NCI-H1105 treated with DMSO at 0.1 percent for 48 hours (cell line): ENCODE measurements around the gene STARD13.
A peak's percentile ranks its signal among the peaks of the same experiment; 100 is the strongest.

Experiments used
- DNase-seq: peaks from one replicate; lab custom pipeline; 2025; lab: John Stamatoyannopoulos, UW

STARD13 gene

GRCh38 chr13:33276570-33276969 is 9.0 kb downstream of the STARD13 start:
- DNase-seq: no peak

- DNase-seq: no peak
These were observed 9.6 kb downstream of the STARD13 start for GRCh38 chr13:33275916-33276315.

- DNase-seq: no peak
These were observed 11.3 kb downstream of the STARD13 start for GRCh38 chr13:33274264-33274663.

- no peak for DNase-seq
These were observed 12.9 kb downstream of the STARD13 start for GRCh38 chr13:33272531-33273124.

- no peak for DNase-seq
These were observed 13.8 kb downstream of the STARD13 start for GRCh38 chr13:33271759-33272158.

- no peak for DNase-seq
These were observed 14.5 kb downstream of the STARD13 start for GRCh38 chr13:33270895-33271538.

GRCh38 chr13:33265607-33266006 is 19.9 kb downstream of the STARD13 start:
- no peak for DNase-seq

GRCh38 chr13:33265133-33265532 is 20.4 kb downstream of the STARD13 start:
- DNase-seq: no peak

GRCh38 chr13:33264620-33264978 is 21.0 kb downstream of the STARD13 start:
- DNase-seq: no peak

GRCh38 chr13:33263976-33264619 is 21.5 kb downstream of the STARD13 start:
- DNase-seq: no peak

GRCh38 chr13:33263484-33263883 is 22.1 kb downstream of the STARD13 start:
- DNase-seq: no peak

- DNase-seq: no peak
These were observed 22.6 kb downstream of the STARD13 start for GRCh38 chr13:33262997-33263396.

GRCh38 chr13:33262594-33262993 is 23.0 kb downstream of the STARD13 start:
- no peak for DNase-seq

GRCh38 chr13:33262062-33262487 is 23.5 kb downstream of the STARD13 start:
- DNase-seq: peak; percentile 37

GRCh38 chr13:33261387-33262061 is 24.0 kb downstream of the STARD13 start:
- DNase-seq: no peak

GRCh38 chr13:33260168-33261098 is 25.1 kb downstream of the STARD13 start:
- DNase-seq: peak; percentile 34

GRCh38 chr13:33259296-33259695 is 26.3 kb downstream of the STARD13 start:
- no peak for DNase-seq

- DNase-seq: no peak
These were observed 26.8 kb downstream of the STARD13 start for GRCh38 chr13:33258808-33259193.

GRCh38 chr13:33257841-33258807 is 27.4 kb downstream of the STARD13 start:
- DNase-seq: no peak

- no peak for DNase-seq
These were observed 29.3 kb downstream of the STARD13 start for GRCh38 chr13:33256148-33256840.
